GM12878 (cell line): ENCODE data around the gene UBE2F. TPM values are rescaled to one million over a fixed set of nuclear protein-coding genes. Genes with fewer than 3 reads are reported as not detected.

Experiments
- ATAC-seq: fragments of 200-7000 bp; cut with Tn5 transposase; 3 replicates; pipeline ENCODE4 v1.9.1; 2020; ENCODE audit warnings: mild to moderate bottlenecking, moderate library complexity
- BruUV-seq: library from RNA; stranded (reverse); fragments of 400-500 nt; replicated peaks from 2 replicates; lab custom pipeline; 2021; lab: Mats Ljungman, UMichigan
- CTCF ChIA-PET: fragments of 300-600 bp; sonication (Branson Sonifier 250); formaldehyde crosslinking; extraction: SDS; loops from one replicate; lab custom pipeline; 2021; ENCODE audit warnings: inconsistent platforms; lab: Yijun Ruan, JAX
- POLR2A ChIA-PET: fragments of 350-600 bp; formaldehyde crosslinking; extraction: SDS; loops from one replicate; lab custom pipeline; 2021; ENCODE audit warnings: inconsistent platforms; lab: Charles Lee
- RAD21 ChIA-PET: fragments of 300-600 bp; sonication (Branson Sonifier 250); formaldehyde crosslinking; loops from one replicate; lab custom pipeline; 2023; ENCODE audit warnings: antibody characterized with exemption; ENCODE audit not compliant: unreplicated experiment; lab: Charles Lee
- SMC1A ChIA-PET: fragments of 300-600 bp; sonication (Branson Sonifier 250); formaldehyde crosslinking; loops from one replicate; lab custom pipeline; 2023; ENCODE audit not compliant: unreplicated experiment, uncharacterized antibody; lab: Charles Lee
- DNase-seq: peaks from one replicate; pipeline ENCODE4 v3.0.0-alpha.2; 2011; ENCODE audit warnings: low read depth, low spot score
- FAIRE-seq: peaks from 3 replicates; lab custom pipeline; 2011; peaks lifted over from hg19 to GRCh38; lab: Jason Lieb, UNC
- H2AFZ ChIP-seq: 2 replicates; pipeline ENCODE4 v1.6.0; 2011; ENCODE audit warnings: low read depth, low read length, control low read depth; ENCODE audit not compliant: control insufficient read depth
- H3K27ac ChIP-seq: 2 replicates; pipeline ENCODE4 v1.5.1; 2011; ENCODE audit warnings: control low read depth; ENCODE audit not compliant: control insufficient read depth, insufficient read depth
- H3K27me3 ChIP-seq, 2 experiments: replicated peaks in 1 of 2; 2 replicates each; pipeline versions ENCODE4 v1.6.0 to v1.6.1; 2011; ENCODE audit warnings: low read length in 1 of 2; ENCODE audit not compliant: control insufficient read depth in 2 of 2, insufficient read depth in 2 of 2
- H3K36me3 ChIP-seq, 2 experiments: 2 replicates each; pipeline ENCODE4 v1.5.1; 2011; ENCODE audit warnings: low read length in 1 of 2; ENCODE audit not compliant: control insufficient read depth in 2 of 2, insufficient read depth in 2 of 2
- H3K4me1 ChIP-seq: 2 replicates; pipeline ENCODE4 v1.6.1; 2011; ENCODE audit warnings: mild to moderate bottlenecking, low read length, moderate library complexity, mixed read lengths; ENCODE audit not compliant: control insufficient read depth, insufficient read depth
- H3K4me2 ChIP-seq: 2 replicates; pipeline ENCODE4 v1.6.0; 2011; ENCODE audit warnings: control low read depth; ENCODE audit not compliant: control insufficient read depth, insufficient read depth
- H3K4me3 ChIP-seq: fragments of 200-600 bp; sonication (generic); 2 replicates; pipeline ENCODE4 v1.5.1; 2016
- H3K79me2 ChIP-seq: 2 replicates; pipeline ENCODE4 v1.6.0; 2011; ENCODE audit warnings: low read length; ENCODE audit not compliant: control insufficient read depth, insufficient read depth
- H3K9ac ChIP-seq: 2 replicates; pipeline ENCODE4 v1.8.0; 2011; ENCODE audit warnings: low read length, control low read depth, mixed read lengths; ENCODE audit not compliant: control insufficient read depth, insufficient read depth
- H3K9me3 ChIP-seq: replicated peaks from 3 replicates; pipeline ENCODE4 v1.5.1; 2011; ENCODE audit warnings: mild to moderate bottlenecking, low read length; ENCODE audit not compliant: control insufficient read depth, insufficient read depth
- H4K20me1 ChIP-seq: 2 replicates; pipeline ENCODE4 v1.6.0; 2011; ENCODE audit not compliant: control insufficient read depth, insufficient read depth
- BMI1 ChIP-seq: fragments of 450-650 bp; IDR thresholded peaks from 2 replicates; pipeline ENCODE4 v1.6.1; 2016; ENCODE audit warnings: mild to moderate bottlenecking, moderate library complexity, borderline replicate concordance
- SUPT20H ChIP-seq: IDR thresholded peaks from 2 replicates; pipeline ENCODE4 v1.6.1; 2011; ENCODE audit warnings: low read depth, mild to moderate bottlenecking, low read length, moderate library complexity, borderline replicate concordance; ENCODE audit not compliant: control insufficient read depth
- TARDBP ChIP-seq: IDR thresholded peaks from 2 replicates; pipeline ENCODE4 v1.6.1; 2016; ENCODE audit warnings: borderline replicate concordance
- TCF7 ChIP-seq: IDR thresholded peaks from 2 replicates; pipeline ENCODE4 v1.6.1; 2014; ENCODE audit warnings: antibody characterized with exemption, borderline replicate concordance
- WGBS: methylation state at CpG from one replicate; pipeline ENCODE4 v1.1.6; 2016; ENCODE audit warnings: low lambda C conversion rate; ENCODE audit not compliant: insufficient replicate concordance, insufficient coverage; ENCODE audit errors: missing lambda C conversion rate; 5-methylcytosine and 5-hydroxymethylcytosine counted together
- in situ Hi-C: fragments of 300-500 bp; cut with MboI; formaldehyde crosslinking; loops from 9 replicates; pipeline ENCODE4 v1.14.3; 2018; ENCODE audit warnings: mixed read lengths
- intact Hi-C: fragments of 100-400 bp; cut with micrococcal nuclease; formaldehyde crosslinking; loops from one replicate; pipeline ENCODE4 v1.14.2; 2022; ENCODE audit not compliant: unreplicated experiment
- polyA plus RNA-seq, 11 experiments: library from polyadenylated mRNA; depleted of rRNA in 4 of 11; unstranded in 6 of 11; stranded (reverse) in 5 of 11; fragments of >200 nt; fragmentation: Nextera tagmentation in 4 of 11; fragmentation: Illumina TruSeq in 1 of 11; extraction: Ambion mirVana in 4 of 11; extraction: Trizol in 1 of 11; gene quantifications; 1 replicate in 1 of 11; 2 replicates in 10 of 11; pipeline versions ENCODE4 v1.2.1 to v1.2.3, GENCODE V29; 2011 to 2016; ENCODE audit warnings: inconsistent platforms in 2 of 11, missing spikeins in 2 of 11, low read depth in 1 of 11
- total RNA-seq, 4 experiments: library from RNA; depleted of rRNA in 3 of 4; stranded (reverse); fragments of >200 nt in 3 of 4; fragmentation: Illumina TruSeq in 1 of 4; extraction: Trizol in 1 of 4; gene quantifications; 2 replicates each; pipeline versions ENCODE4 v1.2.1 to v1.2.3, GENCODE V29; 2013 to 2021
- TF ChIP-seq, protein P1 (sequence below), 3 experiments: IDR thresholded peaks in 2 of 3; conservative IDR thresholded peaks in 1 of 3; 2 replicates each; pipeline ENCODE4 v1.5.1; 2011; ENCODE audit warnings: low read depth in 3 of 3, low read length in 3 of 3, mild to moderate bottlenecking in 3 of 3, control low read depth in 2 of 3, moderate library complexity in 2 of 3, inconsistent platforms in 1 of 3, mixed read lengths in 1 of 3; ENCODE audit not compliant: control insufficient read depth in 2 of 3, insufficient read depth in 1 of 3; ENCODE audit errors: extremely low read depth in 1 of 3
- TF ChIP-seq, protein P2 (sequence below): fragments of 450-650 bp; IDR thresholded peaks from 2 replicates; pipeline ENCODE4 v1.6.1; 2018; ENCODE audit warnings: borderline replicate concordance, mild to moderate bottlenecking; ENCODE audit not compliant: partially characterized antibody

The UBE2F gene
- total and polyA plus RNA-seq, 10 of the 15 experiments (the other 5 are each of a cell fraction or from before 2014, with no cell fraction given) = 12.3 to 64.4 (median 31.5) TPM

- TF ChIP-seq TARDBP (no peak), BMI1 (no peak), TCF7 (no peak), SUPT20H (no peak)
- TF ChIP-seq, protein P1, sequence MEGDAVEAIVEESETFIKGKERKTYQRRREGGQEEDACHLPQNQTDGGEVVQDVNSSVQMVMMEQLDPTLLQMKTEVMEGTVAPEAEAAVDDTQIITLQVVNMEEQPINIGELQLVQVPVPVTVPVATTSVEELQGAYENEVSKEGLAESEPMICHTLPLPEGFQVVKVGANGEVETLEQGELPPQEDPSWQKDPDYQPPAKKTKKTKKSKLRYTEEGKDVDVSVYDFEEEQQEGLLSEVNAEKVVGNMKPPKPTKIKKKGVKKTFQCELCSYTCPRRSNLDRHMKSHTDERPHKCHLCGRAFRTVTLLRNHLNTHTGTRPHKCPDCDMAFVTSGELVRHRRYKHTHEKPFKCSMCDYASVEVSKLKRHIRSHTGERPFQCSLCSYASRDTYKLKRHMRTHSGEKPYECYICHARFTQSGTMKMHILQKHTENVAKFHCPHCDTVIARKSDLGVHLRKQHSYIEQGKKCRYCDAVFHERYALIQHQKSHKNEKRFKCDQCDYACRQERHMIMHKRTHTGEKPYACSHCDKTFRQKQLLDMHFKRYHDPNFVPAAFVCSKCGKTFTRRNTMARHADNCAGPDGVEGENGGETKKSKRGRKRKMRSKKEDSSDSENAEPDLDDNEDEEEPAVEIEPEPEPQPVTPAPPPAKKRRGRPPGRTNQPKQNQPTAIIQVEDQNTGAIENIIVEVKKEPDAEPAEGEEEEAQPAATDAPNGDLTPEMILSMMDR (IDR thresholded peaks at IDR 0.05 in 2 of 3, conservative IDR thresholded peaks at IDR 0.05 in 1 of 3; ENCODE audit: control insufficient read depth in 2 of 3, extremely low read depth in 1 of 3, insufficient read depth in 1 of 3, low read depth in 3 of 3, low read length in 3 of 3) = no peak
- TF ChIP-seq, all 136 proteins: peak for 0
These were observed 15.4 kb downstream of the UBE2F start (continued) for GRCh38 chr2:237982039-237982725.

DNA sequence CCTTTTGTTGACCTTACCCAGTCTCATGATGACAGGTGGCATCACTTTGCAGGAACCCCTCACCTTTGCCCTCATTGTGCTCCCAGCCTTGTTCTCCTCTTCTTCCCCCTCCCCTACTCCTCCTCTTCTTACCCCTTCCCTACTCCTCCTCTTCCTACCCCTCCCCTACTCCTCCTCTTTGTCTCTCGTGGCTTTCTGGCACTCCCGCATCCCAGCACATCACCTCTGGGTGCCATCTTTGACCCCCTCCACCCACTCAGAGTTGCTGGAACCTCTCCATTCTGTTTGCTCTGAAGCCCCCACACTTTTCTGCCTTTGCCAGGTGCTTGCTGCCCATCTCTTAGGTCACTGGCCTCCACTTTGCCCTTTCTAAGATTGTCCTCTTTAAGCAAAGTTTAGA, 17.1 kb downstream of the UBE2F start:
- RAD21 ChIA-PET = no interaction called here
- 0% methylated on average over 2 of the region's 2 CpGs for WGBS
- Histone ChIP-seq H3K4me2 (no peak overlapping the region), H3K27me3 (no peaks in the 10 kb centered on the region), H3K9ac (no peak overlapping the region; the same call in 1 of the 2 replicates), H3K9me3 (no peaks in the 10 kb centered on the region), H3K27ac (no peak overlapping the region), H3K79me2 (no peaks in the 10 kb centered on the region), H3K4me1 (no peaks in the 10 kb centered on the region), H3K36me3 (peaks cover 0 to 2% of the 10 kb centered on the region in 2 experiments; a peak in 2 of 4 replicates), H4K20me1 (no peaks in the 10 kb centered on the region), H2AFZ (no peak overlapping the region), H3K4me3 (no peak overlapping the region)
- CTCF ChIA-PET = interaction anchor here (1.1 kb wide), 1 partner anchor 60 kb away, joined by 3 read pairs; no protein-coding TSS in a partner anchor
- POLR2A ChIA-PET = no interaction called here
- no peak for FAIRE-seq
- no peak for TF ChIP-seq SUPT20H
- TF ChIP-seq, protein P2, sequence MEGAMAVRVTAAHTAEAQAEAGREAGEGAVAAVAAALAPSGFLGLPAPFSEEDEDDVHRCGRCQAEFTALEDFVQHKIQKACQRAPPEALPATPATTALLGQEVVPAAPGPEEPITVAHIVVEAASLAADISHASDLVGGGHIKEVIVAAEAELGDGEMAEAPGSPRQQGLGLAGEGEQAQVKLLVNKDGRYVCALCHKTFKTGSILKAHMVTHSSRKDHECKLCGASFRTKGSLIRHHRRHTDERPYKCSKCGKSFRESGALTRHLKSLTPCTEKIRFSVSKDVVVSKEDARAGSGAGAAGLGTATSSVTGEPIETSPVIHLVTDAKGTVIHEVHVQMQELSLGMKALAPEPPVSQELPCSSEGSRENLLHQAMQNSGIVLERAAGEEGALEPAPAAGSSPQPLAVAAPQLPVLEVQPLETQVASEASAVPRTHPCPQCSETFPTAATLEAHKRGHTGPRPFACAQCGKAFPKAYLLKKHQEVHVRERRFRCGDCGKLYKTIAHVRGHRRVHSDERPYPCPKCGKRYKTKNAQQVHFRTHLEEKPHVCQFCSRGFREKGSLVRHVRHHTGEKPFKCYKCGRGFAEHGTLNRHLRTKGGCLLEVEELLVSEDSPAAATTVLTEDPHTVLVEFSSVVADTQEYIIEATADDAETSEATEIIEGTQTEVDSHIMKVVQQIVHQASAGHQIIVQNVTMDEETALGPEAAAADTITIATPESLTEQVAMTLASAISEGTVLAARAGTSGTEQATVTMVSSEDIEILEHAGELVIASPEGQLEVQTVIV = peak; percentile 0
- in situ Hi-C loops (no loop called here), intact Hi-C loops (no loop called here)
- ATAC-seq = no peak
- SMC1A ChIA-PET = no interaction called here
- DNase-seq = no peak
- no TSS peak for BruUV-seq
